AG04450 (cell line): ENCODE data around the gene PBXIP1. TPM values are rescaled to one million over a fixed set of nuclear protein-coding genes. Genes with fewer than 3 reads are reported as not detected.

Experiments used
- CTCF ChIA-PET: fragments of 300-600, 350-600 bp; formaldehyde crosslinking; extraction: SDS; loops from one replicate; lab custom pipeline; 2022; ENCODE audit warnings: antibody characterized with exemption, inconsistent platforms; lab: Charles Lee
- POLR2A ChIA-PET: fragments of 350-600 bp; formaldehyde crosslinking; extraction: SDS; loops from one replicate; lab custom pipeline; 2021; ENCODE audit warnings: antibody characterized with exemption, inconsistent platforms; lab: Yijun Ruan, JAX
- DNase-seq: peaks from one replicate; pipeline ENCODE4 v3.0.0-alpha.2; 2011; ENCODE audit warnings: low read depth, low spot score
- H3K27ac ChIP-seq: one replicate; pipeline ENCODE4 v1.5.1; 2012; ENCODE audit warnings: low read depth, low read length, control low read depth
- H3K27me3 ChIP-seq: one replicate; pipeline ENCODE4 v1.6.0; 2012; ENCODE audit warnings: low read length; ENCODE audit not compliant: control insufficient read depth, insufficient read depth
- H3K4me3 ChIP-seq: 2 replicates; pipeline ENCODE4 v1.5.1; 2011; ENCODE audit warnings: mild to moderate bottlenecking, low read depth, low read length, control low read depth
- H3K9me3 ChIP-seq: 2 replicates; pipeline ENCODE4 v1.5.1; 2012; ENCODE audit warnings: low read length; ENCODE audit not compliant: control insufficient read depth, insufficient read depth
- CTCF ChIP-seq: IDR thresholded peaks from 2 replicates; pipeline ENCODE4 v1.5.1; 2011; ENCODE audit warnings: low read depth, low read length, control low read depth, inconsistent platforms
- polyA plus RNA-seq: library from polyadenylated mRNA; depleted of rRNA; stranded (reverse); fragments of >200 nt; gene quantifications from 2 replicates; pipeline ENCODE4 v1.2.3, GENCODE V29; 2011

Gene PBXIP1
- polyA plus RNA-seq, 1 experiment, result 72.2 TPM

- Histone ChIP-seq H3K4me3 (no peak overlapping the region), H3K9me3 (no peaks in the 10 kb centered on the region), H3K27ac (no peak overlapping the region), H3K27me3 (no peaks in the 10 kb centered on the region)
- ChIA-PET CTCF (interaction anchor here (0.7 to 4.1 kb wide), 8 partner anchors 10 to 435 kb away, joined by 3 to 28 read pairs (median 4); partner anchors contain the start of genes ADAM15, FLAD1 and PBXIP1), POLR2A (interaction anchor here (0.8 to 2.0 kb wide), 3 partner anchors 21 to 90 kb away, joined by 5 to 14 read pairs (median 5); partner anchors contain the start of gene SHC1)
- no peak for TF ChIP-seq CTCF
- no peak for DNase-seq
Measured at GRCh38 chr1:154994269-154994587, 38.3 kb upstream of the PBXIP1 start.

DNA sequence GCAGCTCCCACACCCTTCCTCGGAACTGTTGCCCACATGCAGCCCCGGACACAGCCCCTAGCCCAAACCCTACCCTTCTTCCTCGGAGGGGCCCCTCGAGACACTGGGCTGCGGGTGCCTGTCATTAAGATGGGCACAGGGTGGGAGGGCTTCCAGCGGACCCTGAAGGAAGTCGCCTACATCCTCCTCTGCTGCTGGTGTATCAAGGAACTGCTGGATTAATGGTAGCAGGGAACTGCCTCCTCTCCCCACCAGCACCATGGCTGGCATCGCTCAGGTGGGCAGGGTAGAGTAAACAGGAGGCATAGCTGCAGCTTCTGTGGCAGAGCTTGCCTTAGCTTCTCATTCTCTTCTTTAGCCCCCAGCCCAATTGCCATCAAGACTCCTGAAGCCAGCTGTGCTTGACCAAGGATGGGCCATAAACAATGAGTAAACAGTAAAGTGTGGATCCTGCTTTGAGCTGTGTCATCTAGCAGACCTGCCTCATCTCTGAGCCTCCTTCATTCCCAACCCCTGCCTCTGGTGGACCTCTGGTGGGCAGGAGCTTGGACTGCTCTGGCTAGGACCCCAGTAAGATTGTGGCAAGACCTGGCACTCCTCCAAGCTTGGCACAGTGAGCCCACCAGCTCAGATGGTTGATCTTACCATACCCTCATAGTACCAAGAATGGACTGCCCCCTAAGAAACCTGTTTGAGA is 37.8 kb upstream of the PBXIP1 start, which contains the start of gene LENEP:
Gene LENEP, plus strand, starts transcription at position 15 of the 697 bp plus-strand sequence. Its CDS starts 22 bp downstream, at position 37.
- DNase-seq, result no peak
- Histone ChIP-seq H3K27ac (peak within 1 kb of the TSS; percentile 21), H3K9me3 (no peaks in the 10 kb centered on the region), H3K4me3 (no peak within 1 kb of the TSS), H3K27me3 (no peaks in the 10 kb centered on the region)
- no peak for TF ChIP-seq CTCF
- ChIA-PET POLR2A (interaction anchor here (0.6 to 2.0 kb wide), 3 partner anchors 23 to 91 kb away, joined by 3 to 14 read pairs (median 5); partner anchors contain the start of gene SHC1), CTCF (interaction anchor here (0.7 to 4.1 kb wide), 10 partner anchors 9 to 434 kb away, joined by 3 to 28 read pairs (median 4); partner anchors contain the start of genes ADAM15, FLAD1 and PBXIP1)

- ChIA-PET CTCF (interaction anchor here (1.1 to 4.1 kb wide), 5 partner anchors 8 to 92 kb away, joined by 3 to 28 read pairs (median 4); partner anchors contain the start of genes FLAD1 and PBXIP1), POLR2A (interaction anchor here (0.6 to 2.0 kb wide), 4 partner anchors 10 to 92 kb away, joined by 3 to 14 read pairs (median 5); partner anchors contain the start of genes FLAD1 and SHC1)
- peak; percentile 20; the same call in 1 of the 2 replicates for TF ChIP-seq CTCF
- DNase-seq, result no peak
- Histone ChIP-seq H3K9me3 (no peaks in the 10 kb centered on the region), H3K27ac (peak overlapping the region; percentile 21), H3K27me3 (no peaks in the 10 kb centered on the region), H3K4me3 (no peak overlapping the region)
Measured at GRCh38 chr1:154992721-154993571, 37.0 kb upstream of the PBXIP1 start.

DNA sequence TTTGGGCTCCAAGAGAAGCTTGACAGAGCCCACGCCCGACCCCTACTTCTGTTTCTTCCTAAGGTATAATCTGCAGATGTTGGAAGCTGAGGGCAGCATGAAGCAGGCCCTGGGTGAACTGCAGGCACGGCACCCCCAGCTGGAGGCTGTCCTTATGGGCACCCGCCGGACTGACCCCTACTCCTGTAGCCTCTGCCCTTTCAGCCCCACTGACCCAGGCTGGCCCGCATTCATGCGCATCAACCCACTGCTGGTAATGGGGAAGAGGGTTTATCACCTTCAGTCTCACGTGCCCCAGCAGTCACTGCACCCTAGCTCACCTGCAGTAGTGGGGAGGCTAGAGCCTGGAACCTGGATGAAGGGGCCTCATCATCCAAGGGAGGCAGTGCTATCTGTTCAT is 34.4 kb upstream of the PBXIP1 start:
- no peak overlapping the region for H3K4me3 ChIP-seq
- no peak for DNase-seq
- no peaks in the 10 kb centered on the region for H3K27me3 ChIP-seq
- no peak overlapping the region for H3K27ac ChIP-seq
- ChIA-PET CTCF (no interaction called here), POLR2A (no interaction called here)
- TF ChIP-seq CTCF, result no peak
- no peaks in the 10 kb centered on the region for H3K9me3 ChIP-seq
